Spleen (tissue), 7 donors: ENCODE results near the gene TBC1D22A.

Source experiments
- CTCF ChIP-seq, 11 experiments: fragments of 200-600 bp in 7 of 11; fragments of 450-650 bp in 4 of 11; sonication (generic) in 4 of 11; IDR thresholded peaks in 8 of 11; conservative IDR thresholded peaks in 3 of 11; 1 replicate in 7 of 11; 2 replicates in 4 of 11; pipeline versions ENCODE4 v1.4.0 to v1.8.0; 2016 to 2021; ENCODE audit warnings: antibody characterized with exemption in 11 of 11, inconsistent platforms in 4 of 11, mild to moderate bottlenecking in 1 of 11
- POLR2A ChIP-seq, 3 donors: fragments of 450-650 bp; IDR thresholded peaks; one replicate each; pipeline ENCODE4 v1.5.1; 2017; ENCODE audit warnings: antibody characterized with exemption in 3 of 3, mild to moderate bottlenecking in 1 of 3
- POLR2AphosphoS5 ChIP-seq, 3 donors: sonication (generic); formaldehyde crosslinking; IDR thresholded peaks; one replicate each; pipeline ENCODE4 v1.5.1; 2017; ENCODE audit warnings: antibody characterized with exemption in 3 of 3
- donor health status: DM: no; HTN: no; CAD: no; lungs with moderate emphysema.
- donor health status: DM: no; HTN: no; CAD: no.
- donor health status: DM: no; HTN: no; CAD: no.

GRCh38 chr22:47031628-47031915 is 269.1 kb downstream of the TBC1D22A start:
- TF ChIP-seq POLR2AphosphoS5 (IDR thresholded peaks at IDR 0.05) (no peak), POLR2A (IDR thresholded peaks at IDR 0.05) (no peak), CTCF (IDR thresholded peaks at IDR 0.05 in 8 of 11, conservative IDR thresholded peaks at IDR 0.05 in 3 of 11) (no peak)
